Measurements from ENCODE around the gene TOR4A. TPM values are rescaled to one million over a fixed set of nuclear protein-coding genes. Genes with fewer than 3 reads are reported as not detected.
A peak's percentile ranks its signal among the peaks of the same experiment; 100 is the strongest.

Gene TOR4A
- total RNA-seq, 1 donor from 2014 or later = 1.9 TPM

- no peak overlapping the region for H3K4me3 Mint-ChIP-seq (ENCODE audit: unreplicated experiment)
- H3K27me3 Mint-ChIP-seq (ENCODE audit: unreplicated experiment) = peaks cover 13% of the 10 kb centered on the region
- H3K27ac Mint-ChIP-seq (ENCODE audit: unreplicated experiment) = no peak overlapping the region
- H3K4me1 Mint-ChIP-seq (ENCODE audit: unreplicated experiment) = peaks cover 18% of the 10 kb centered on the region
- no peak for DNase-seq (ENCODE audit: extremely low spot score, unreplicated experiment)
- no peaks in the 10 kb centered on the region for H3K36me3 Mint-ChIP-seq (ENCODE audit: unreplicated experiment)
- no peaks in the 10 kb centered on the region for H3K9me3 Mint-ChIP-seq (ENCODE audit: unreplicated experiment)
- no peak for TF ChIP-seq CTCF (IDR thresholded peaks at IDR 0.05)
These were observed 20.4 kb downstream of the TOR4A start for GRCh38 chr9:137297966-137298365.

GRCh38 chr9:137298401-137299202, 21.1 kb downstream of the TOR4A start:
- no peak for TF ChIP-seq CTCF (IDR thresholded peaks at IDR 0.05)
- Mint-ChIP-seq H3K36me3 (ENCODE audit: unreplicated experiment) (no peaks in the 10 kb centered on the region), H3K27ac (ENCODE audit: unreplicated experiment) (no peak overlapping the region), H3K9me3 (ENCODE audit: unreplicated experiment) (no peaks in the 10 kb centered on the region), H3K4me1 (ENCODE audit: unreplicated experiment) (peaks cover 20% of the 10 kb centered on the region), H3K27me3 (ENCODE audit: unreplicated experiment) (peaks cover 11% of the 10 kb centered on the region), H3K4me3 (ENCODE audit: unreplicated experiment) (no peak overlapping the region)
- no peak for DNase-seq (ENCODE audit: extremely low spot score, unreplicated experiment)

DNA sequence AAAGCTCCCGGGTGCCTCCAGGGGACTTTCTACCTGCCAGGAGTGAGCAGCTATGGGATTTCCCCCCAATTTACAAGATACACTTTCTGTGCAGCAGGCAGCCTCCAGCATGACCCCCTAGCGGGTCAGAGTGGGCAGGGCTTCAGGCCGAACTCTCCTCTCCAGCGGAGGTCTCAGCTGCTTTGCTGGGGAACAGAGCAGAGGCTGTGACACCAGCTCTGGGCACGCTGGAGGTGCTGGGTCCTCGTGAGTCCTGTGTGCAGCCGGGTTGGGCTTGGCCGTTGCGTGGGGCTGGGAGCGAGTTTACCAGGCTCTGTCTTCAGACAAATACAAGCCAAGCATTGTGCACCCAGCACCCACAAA, 21.7 kb downstream of the TOR4A start:
- no peak overlapping the region for H3K27ac Mint-ChIP-seq (ENCODE audit: unreplicated experiment)
- DNase-seq (ENCODE audit: extremely low spot score, unreplicated experiment) = no peak
- H3K36me3 Mint-ChIP-seq (ENCODE audit: unreplicated experiment) = no peaks in the 10 kb centered on the region
- TF ChIP-seq CTCF (IDR thresholded peaks at IDR 0.05) = no peak
- H3K9me3 Mint-ChIP-seq (ENCODE audit: unreplicated experiment) = no peaks in the 10 kb centered on the region
- H3K27me3 Mint-ChIP-seq (ENCODE audit: unreplicated experiment) = peaks cover 10% of the 10 kb centered on the region
- H3K4me1 Mint-ChIP-seq (ENCODE audit: unreplicated experiment) = peaks cover 22% of the 10 kb centered on the region
- no peak overlapping the region for H3K4me3 Mint-ChIP-seq (ENCODE audit: unreplicated experiment)

DNA sequence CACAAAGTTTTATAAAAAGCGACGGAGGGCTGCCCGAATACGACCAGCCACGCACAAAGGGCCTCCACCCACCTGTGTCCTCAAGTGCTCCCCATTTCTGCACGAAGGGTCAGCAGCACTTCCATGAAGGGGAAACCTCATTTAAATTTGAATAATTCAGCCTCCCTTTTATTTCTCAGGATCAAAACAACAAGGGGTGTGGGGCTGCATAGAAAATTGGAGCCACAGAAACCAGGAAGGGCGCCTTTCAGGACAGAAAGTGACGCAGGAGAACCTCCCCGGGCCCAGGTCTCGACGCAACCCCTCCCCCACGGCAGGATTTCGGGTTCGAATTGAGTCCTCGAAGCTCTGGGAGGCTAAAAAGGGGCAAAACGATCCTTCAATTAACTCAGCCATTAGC, 22.4 kb downstream of the TOR4A start:
- Mint-ChIP-seq H3K36me3 (ENCODE audit: unreplicated experiment) (no peaks in the 10 kb centered on the region), H3K4me3 (ENCODE audit: unreplicated experiment) (peak overlapping the region; percentile 47), H3K9me3 (ENCODE audit: unreplicated experiment) (no peaks in the 10 kb centered on the region), H3K4me1 (ENCODE audit: unreplicated experiment) (peaks cover 22% of the 10 kb centered on the region), H3K27ac (ENCODE audit: unreplicated experiment) (no peak overlapping the region), H3K27me3 (ENCODE audit: unreplicated experiment) (peaks cover 10% of the 10 kb centered on the region)
- no peak for DNase-seq (ENCODE audit: extremely low spot score, unreplicated experiment)
- TF ChIP-seq CTCF (IDR thresholded peaks at IDR 0.05) = no peak

DNA sequence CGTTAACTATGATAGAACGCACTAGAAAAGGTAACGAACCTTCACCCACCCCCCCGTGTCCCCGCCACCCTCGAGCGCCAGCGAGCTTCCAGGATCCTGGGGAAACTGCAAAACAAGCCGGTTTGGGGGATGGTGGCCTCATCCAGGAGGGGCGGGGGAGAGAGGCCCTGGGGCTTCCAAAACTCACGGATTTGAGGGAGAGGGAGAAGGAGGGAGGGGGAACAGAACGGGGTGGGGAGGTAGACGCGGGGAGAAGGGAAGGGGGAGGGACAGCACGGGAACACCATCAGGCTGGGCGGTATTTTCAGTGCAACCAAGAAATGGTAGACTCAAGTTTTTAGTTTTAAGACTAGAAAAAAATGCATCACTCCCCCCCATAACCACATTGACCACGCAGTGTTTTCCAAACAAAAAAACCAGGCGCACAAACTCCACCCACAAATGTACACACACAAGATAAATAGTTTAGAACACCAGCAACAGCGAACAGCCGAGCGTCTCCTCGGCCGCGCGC, 23.1 kb downstream of the TOR4A start:
- no peak for DNase-seq (ENCODE audit: extremely low spot score, unreplicated experiment)
- H3K4me1 Mint-ChIP-seq (ENCODE audit: unreplicated experiment) = peaks cover 22% of the 10 kb centered on the region
- peak overlapping the region; percentile 54 for H3K27ac Mint-ChIP-seq (ENCODE audit: unreplicated experiment)
- H3K9me3 Mint-ChIP-seq (ENCODE audit: unreplicated experiment) = no peaks in the 10 kb centered on the region
- peak overlapping the region; percentile 77 for H3K4me3 Mint-ChIP-seq (ENCODE audit: unreplicated experiment)
- H3K36me3 Mint-ChIP-seq (ENCODE audit: unreplicated experiment) = no peaks in the 10 kb centered on the region
- TF ChIP-seq CTCF (IDR thresholded peaks at IDR 0.05) = no peak
- H3K27me3 Mint-ChIP-seq (ENCODE audit: unreplicated experiment) = peaks cover 10% of the 10 kb centered on the region

All from osteocyte (in vitro differentiated cells).